Fibroblast of peridontal ligament (primary cell): ENCODE measurements around the gene GPR17.
A peak's percentile ranks its signal among the peaks of the same experiment; 100 is the strongest.

ENCODE experiments used
- DNase-seq: peaks from one replicate; pipeline ENCODE4 v3.0.0-alpha.2; 2010; ENCODE audit errors: extremely low read depth

The GPR17 gene

DNA sequence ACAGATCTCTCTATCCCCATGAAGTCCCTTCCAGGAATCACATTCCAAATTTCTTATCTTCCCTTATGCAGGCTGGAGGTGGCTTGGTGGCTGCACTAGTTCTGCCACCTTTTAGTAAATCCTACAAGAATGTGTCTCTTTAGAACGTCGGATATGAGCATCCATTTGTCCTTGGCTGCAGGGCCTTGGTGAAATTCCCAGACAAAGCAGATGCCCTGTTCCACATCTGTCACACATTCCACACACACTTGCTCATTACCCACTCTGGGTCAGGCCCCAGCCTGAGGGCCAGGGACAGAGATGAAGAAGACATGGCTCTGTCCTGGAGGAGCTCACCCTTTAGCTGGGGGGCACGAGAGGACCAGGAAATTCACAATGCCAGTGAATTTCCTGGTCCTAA, 31.2 kb upstream of the GPR17 start:
- DNase-seq = no peak

DNA sequence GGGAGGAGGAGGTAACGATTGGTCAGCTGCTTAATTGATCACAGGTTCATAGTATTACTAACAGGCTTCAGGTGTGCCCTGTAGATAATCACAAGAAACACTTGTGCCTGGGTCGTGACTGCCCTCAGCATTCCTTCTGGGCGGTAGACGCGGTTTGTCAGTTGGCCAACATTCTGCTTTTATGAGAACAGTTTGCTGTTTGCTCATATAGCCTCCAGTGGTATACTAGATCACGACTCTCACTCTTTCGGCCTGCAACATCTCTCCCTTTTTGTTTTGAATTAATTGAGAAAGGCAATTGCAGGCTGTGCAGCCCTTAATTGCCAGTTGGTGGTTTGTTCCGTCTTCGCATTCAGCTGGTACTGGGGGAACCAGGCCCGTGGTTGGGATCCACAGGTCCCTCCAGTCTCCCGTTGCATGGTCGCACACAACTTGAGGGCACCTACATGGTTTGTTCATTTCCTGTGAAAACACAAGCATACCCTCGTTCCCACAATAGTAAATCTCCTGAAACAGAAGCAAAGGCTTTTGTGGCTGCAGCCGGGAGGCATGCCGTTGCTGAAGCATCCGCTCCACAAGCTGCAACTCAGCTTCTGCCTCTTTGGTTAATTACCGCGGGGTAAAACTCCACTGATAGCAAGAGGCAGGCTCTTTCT, 30.3 kb upstream of the GPR17 start:
- DNase-seq = peak; percentile 49

DNA sequence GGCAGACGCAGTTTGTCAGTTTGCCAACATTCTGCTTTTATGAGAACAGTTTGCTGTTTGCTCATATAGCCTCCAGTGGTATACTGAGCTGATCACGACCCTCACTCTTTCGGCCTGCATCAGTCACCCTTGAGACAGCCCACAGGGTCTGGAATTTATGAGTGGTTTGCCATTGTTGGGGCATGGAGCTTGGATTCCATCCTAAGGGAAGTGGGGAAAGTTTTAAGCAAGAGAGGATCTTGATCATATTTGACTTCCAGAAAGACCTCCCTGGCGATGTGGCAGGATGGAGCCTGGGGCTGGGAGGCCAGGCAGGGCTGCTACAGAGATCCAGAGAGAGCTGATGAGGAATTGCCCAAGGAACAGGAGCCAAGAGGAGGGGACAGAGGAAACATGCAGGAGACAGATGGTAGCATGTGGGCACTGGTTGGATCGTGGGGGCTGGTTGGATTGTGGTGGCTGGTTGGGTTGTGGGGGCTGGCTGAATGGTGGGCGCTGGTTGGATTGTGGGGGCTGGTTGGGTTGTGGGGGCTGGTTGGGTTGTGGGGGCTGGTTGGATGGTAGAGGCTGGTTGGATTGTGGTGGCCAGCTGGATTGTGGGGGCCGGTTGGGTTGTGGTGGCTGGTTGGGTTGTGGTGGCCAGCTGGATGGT, 27.3 kb upstream of the GPR17 start:
- DNase-seq = no peak

DNA sequence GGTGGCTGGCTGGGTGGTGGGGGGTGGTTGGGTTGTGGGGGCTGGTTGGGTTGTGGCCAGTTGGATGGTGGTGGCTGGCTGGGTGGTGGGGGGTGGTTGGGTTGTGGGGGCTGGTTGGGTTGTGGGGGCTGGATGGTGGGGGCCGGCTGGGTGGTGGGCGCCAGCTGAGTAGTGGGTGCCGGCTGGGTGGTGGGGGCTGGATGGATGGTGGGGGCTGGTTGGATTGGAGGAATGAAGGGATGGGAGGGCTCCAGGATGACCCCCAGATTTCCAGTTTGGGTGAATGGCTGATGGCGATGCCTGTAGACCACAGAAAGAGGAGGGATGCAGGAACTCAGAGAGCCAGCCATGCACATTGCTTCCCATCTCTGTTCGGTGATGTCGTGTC, 26.8 kb upstream of the GPR17 start:
- DNase-seq = no peak

DNA sequence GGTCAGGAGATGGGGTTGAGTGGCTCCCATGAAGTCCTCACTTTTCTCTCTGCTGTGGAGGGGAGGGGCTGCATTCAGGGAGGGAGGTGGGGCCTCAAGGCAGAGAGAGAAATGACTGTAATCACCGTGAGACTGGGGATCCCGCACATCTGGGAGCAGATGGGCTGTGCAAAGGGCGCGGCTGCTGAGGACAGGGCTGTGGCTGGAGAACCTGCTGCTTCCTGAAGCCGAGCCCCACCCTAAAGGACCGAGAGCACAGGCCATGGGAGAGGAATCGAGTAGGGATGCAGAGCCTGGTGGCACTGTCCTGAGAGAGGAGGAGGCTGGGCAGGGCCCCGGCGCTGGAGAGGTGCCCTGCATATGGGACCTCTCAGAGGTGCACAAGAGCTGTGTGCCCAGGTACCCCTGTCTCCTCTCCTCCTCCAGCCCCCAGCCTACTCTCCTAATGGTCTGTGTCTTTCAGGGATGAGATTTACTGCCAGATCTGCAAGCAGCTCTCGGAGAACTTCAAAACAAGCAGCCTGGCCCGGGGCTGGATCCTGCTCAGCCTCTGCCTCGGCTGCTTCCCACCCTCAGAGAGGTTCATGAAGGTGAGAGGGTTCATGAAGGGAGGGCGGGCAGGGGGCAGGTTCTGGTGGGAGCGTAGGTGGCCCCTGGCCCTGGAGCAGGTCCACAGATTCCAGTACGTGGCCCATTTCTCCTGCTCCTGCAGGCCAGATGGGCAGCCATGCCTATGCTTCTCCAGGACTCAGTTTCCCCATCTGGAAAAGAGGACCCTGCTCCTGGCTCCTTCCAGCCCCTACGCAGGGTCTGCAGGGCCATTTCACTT, 25.9 kb upstream of the GPR17 start:
- DNase-seq = no peak

DNA sequence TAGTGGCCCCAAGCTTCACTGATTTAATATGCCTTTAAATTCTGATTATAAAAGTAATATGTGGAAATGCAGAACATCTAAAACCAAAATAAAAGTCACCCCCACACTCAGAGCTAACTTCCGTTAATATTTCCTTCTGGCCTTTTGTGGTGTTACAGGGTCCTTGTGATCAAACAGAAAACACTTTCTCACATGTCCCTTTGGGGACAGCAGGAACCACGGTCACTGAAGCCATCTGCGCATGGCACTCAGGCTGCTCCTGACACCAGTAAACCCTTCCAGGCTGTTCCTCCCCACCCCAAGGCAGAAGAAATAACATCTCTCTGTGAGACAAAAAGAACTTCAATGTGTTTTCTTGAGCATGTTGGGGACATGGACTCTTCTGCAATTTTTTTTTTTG, 25.1 kb upstream of the GPR17 start:
- DNase-seq = no peak

DNA sequence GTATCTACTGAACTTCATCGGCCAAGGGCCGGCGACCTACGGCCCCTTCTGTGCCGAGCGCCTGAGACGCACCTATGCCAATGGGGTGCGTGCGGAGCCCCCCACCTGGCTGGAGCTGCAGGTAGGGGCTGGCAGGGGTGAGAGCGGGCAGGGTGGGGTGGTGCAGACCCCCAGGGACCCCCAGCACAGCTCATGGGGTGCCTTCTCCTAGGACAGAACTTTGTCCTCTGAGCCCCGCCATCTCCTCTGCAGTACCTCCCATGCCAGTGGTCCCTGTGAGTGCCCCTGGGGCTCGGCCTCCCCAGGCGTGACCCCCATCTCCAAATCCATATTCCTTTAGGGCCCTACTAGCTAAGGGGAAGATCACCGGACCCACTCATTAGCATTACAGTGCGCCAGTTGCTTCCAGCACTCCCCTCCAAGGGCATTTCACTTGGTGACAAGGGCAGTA, 23.9 kb upstream of the GPR17 start:
- DNase-seq = no peak

DNA sequence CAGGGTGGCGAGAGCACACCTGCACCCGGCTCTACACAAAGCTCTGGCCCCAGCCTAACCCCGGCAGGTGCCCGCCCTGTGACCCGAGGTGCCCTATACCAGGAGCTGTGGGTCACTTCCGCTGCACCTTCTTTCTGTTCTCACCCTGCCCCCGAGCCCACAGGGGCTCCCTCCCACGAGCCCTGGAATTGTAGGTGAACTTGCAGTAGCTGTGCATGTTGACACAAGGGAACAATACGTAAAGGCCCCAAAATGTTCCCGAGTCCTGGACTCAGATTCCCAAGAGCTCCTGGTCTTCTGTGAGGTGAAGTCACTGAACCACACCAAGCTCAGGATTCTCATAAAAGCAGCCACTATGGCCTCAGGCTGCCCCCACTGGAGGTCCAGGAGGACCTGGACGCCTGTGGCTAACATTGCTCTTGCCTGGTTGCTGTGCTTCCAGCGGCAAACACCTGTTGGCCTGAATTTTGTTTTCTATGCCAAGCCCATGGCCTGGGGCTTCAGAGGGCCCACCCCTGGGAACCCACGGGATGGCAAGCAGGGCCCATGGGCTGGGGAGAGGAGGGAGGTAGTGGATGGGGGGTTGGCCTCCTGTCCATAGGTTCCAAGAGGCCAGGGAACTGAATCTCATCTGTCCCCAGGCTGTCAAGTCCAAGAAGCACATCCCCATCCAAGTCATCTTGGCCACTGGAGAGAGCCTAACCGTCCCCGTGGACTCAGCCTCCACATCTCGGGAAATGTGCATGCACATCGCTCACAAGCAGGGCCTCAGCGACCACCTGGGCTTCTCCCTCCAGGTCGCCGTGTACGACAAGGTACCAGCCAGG, 23.2 kb upstream of the GPR17 start:
- DNase-seq = no peak

DNA sequence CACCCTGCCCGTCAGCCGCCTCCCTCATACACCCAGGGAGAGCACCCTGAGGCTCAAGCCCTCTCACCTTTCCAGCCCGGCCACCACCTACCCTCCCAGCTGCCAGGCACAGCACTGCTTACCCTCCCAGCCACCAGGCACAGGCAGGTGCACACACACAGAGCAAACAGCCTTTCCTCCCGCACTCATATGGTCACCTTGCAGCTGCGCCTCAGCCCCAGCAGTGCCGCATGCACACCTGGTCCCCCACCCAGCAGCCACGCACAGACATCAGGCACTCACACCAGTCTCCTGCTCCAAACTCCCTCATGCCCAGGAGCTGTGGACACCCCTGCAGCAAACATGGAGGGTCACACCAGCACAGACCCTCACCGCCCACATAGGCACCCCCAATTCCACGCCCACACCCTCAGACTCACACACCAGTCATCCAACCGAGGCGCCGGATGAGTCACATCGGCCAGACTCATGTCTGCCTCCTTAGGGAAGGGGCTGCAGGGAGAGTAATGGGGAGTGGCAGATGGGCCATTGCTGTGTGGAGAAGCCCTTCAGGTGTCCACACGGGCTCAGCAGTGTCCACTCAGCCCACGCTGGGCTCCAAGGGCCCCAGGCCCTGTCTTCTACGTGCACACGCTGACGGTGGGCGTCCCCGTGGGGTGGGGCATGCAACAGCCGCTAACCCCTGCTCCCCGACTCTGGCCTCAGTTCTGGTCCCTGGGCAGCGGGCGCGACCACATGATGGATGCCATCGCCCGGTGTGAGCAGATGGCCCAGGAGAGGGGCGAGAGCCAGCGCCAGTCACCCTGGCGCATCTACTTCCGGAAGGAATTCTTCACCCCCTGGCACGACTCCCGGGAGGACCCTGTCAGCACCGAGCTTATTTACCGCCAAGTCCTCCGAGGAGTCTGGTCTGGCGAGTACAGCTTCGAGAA, 22.3 kb upstream of the GPR17 start:
- no peak for DNase-seq

DNA sequence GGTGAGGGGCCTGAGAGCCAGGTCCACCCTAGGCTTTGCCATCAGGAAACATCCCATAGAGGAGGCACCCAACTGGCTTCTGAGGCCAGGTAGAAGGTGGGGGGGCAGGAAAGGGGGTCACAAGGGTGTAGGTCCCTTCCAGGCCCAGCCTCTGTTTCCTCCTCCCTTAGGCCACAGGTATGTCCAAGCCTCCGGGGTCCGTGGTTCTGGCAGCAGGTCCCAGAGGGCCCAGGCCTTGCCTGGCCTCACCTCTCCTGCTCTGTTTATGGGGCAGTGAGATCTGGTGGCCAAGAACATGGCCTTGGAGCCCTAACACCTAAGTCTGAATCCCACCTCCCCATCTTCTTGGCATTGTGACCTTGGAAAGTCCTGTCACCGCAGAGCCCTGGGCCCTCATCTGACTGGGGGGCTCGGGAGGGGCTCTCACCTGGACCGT, 21.6 kb upstream of the GPR17 start:
- DNase-seq = no peak

DNA sequence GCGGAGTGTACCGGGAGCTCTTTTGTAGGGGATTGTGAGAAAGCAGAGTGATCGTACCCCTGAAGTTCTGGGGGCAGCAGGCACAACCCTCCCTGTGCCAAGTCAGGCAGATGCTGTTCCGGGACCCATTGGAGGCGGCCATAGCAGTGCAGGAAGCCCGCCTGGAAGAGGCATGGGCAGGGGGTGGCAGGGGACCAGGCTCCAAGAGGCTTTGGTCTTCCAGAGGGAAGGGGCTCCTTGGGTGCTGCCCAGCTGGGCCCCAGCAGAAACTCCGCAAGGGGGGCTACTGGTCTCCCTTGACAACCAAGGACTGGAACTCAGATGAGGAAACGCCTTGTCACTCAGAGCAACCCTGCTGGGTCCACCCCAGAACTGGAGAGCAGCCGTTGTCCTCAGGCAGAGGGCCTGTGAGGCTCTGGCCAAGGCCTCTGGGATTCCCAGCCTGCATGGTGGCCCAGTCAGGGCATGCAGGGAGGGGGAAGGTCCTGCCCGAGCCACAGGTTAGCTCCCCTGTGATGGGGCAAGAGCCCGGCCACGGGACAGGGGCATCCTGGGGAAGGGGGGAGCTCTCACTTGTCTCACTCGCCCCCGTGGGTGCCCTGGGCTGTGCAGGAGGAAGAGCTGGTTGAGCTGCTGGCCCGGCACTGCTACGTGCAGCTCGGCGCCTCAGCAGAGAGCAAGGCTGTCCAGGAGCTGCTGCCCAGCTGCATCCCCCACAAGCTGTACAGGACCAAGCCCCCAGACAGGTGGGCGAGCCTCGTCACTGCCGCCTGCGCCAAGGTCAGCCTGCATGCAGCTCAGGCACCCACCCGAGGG, 21.0 kb upstream of the GPR17 start:
- DNase-seq = no peak

DNA sequence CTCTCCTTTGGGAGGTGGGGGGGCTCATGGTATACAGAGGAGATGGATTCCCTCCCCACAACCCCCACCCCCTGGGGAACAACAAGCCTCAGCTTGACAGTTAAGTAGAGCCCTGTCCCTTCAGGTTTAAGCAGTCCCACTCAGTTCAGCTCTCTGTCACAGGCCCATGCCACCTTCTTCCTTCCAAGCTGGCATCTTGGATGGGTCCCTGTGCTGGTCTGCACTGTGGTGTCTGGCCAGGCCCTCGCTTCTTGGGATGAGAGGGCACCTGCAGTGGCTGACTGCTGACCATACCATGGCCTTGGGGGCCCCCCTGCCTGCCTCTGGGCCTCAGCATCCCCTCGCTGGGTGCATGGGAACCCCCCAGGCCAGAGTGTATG, 20.4 kb upstream of the GPR17 start:
- DNase-seq = no peak

DNA sequence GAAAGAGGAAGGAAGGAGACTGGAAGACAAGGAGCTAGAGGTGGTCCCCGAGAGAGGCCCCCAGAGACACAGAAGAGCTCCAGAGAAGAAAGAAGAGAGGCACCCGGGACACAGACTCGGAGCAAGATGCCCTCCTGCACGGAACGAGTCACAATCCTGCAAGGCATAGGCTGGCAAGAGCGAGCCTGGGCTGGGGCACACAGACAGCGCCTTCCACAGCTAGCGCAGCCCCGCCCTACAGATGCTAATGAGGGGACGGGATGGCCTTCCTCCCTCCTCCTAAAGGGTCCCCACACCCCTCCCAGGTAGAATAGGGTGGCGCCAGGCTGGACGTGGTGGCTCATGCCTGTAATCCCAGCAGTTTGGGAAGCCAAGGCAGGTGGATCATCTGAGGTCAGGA, 19.8 kb upstream of the GPR17 start:
- no peak for DNase-seq

DNA sequence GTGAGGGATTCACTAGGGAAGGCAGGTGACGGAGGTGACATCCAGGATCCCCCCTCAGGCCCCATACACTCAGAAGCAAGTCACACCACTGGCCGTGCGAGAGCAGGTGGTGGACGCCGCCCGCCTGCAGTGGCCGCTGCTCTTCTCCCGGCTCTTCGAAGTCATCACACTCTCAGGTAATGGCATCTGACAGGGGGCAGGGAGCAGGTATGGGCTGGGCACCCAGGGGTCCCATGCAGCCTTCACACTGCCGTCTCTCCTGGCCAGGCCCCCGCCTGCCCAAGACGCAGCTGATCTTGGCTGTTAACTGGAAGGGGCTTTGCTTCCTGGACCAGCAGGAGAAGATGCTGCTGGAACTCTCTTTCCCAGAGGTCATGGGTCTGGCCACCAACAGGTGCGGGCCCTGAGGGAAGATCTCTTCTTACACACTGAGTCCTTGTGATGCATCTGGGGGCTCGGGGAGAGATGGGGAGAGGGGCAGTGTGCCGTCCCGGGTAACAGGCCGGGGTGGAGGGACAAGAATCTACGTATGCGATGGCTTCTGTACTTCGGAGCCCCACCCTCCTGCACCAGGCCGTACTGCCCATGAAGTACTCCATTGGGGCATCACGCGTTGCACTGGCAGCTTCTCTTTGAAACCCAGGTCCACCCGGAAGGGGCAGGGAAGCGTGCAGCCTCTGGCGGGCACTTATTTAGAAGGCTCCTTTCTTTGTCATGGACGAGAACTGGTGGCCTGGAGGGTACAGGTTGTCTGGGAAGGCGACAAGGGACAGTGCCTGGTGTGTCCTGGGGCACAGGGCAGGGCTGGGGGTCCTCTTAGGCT, 18.8 kb upstream of the GPR17 start:
- DNase-seq = no peak

DNA sequence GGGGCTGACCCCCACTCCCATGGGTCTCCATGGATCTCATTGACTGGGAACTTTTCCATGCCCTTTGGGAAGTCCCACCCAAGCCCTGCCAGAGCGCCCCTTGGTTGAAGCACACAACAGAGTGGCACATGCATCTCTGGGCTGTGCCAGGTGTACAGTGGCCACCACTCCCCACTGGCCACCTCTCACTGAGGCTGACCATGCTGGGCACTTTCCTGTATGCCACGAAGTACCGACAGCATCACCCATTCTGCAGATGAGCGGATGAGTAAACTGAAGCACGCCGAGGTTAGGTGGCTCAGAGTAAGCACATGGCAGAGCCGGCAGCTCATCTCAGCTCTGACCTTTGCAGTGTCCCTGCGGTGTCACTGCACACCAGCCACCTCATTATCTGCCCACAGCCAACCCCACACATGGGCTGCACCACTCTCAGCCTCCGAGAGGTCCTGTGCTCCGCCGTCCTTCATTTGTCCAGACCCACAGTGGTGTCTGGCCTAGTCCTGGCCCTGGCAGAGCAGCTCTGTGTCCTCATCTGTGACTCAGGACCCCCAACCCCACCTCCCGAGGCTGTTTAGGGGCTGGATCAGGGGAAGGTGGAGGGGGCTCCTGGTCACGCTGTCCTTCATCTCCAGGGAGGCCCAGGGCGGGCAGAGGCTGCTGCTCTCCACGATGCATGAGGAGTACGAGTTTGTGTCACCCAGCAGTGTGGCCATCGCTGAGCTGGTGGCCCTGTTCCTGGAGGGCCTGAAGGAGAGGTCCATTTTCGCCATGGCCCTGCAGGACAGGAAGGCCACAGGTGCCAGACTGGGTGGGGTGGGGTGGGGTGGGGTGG, 18.0 kb upstream of the GPR17 start:
- DNase-seq = no peak

DNA sequence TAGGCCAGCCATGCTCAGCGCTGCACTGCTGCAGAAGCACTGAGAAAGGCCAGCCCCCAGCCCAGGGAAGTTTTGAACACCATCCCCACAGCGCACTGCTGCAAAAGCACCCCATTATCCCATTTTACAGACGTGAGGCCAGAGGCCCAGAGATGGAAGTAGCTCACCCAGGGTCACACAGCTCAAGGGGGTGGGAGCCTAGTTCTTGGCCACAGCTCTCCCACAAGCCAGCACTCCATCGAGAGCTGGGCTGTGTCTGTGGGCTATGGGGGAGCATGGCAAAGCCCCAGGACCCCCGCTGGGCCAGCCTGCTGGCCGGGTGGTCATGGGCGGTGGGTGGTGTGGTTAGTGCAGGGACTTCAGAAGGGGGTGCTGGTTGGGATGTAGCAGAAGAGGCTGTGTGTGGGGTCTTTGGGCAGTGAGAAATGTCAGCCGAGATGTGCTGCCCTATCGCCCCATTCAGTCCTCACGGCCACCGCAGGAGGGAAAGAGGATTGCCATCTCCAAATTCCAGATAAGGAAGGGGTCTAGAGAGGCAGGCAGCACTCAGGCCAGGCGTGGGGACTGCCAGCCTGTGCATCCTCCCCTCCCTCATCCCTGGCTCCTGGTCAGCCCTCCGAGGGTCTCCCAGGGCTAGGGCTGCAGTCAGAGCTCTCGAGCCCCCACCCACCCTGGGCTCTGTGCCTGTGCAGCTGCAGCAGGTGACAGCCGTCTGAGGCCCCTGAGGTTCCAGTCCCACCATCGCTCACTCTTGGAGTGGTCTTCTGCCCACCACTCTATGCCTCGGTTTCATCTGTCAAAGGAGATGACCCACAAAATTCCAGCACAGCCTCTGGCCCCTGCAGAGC, 17.0 kb upstream of the GPR17 start:
- DNase-seq = no peak

DNA sequence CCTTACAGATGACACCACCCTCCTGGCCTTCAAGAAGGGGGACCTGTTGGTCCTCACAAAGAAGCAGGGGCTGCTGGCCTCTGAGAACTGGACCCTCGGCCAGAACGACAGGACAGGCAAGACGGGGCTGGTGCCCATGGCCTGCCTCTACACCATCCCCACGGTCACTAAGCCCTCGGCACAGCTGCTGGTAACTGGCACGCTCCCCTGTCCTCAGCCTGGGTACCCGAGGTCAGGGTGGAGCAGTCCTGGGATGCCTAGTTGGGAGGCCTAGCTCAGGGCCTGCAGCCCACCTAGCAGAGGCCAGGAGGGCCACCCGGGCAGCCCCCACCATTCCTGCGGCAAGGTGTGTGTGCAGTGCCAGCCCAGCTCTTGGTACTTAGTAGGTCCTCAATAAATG, 16.3 kb upstream of the GPR17 start:
- no peak for DNase-seq
